ENCODE data around the gene ABCG4.

DNA sequence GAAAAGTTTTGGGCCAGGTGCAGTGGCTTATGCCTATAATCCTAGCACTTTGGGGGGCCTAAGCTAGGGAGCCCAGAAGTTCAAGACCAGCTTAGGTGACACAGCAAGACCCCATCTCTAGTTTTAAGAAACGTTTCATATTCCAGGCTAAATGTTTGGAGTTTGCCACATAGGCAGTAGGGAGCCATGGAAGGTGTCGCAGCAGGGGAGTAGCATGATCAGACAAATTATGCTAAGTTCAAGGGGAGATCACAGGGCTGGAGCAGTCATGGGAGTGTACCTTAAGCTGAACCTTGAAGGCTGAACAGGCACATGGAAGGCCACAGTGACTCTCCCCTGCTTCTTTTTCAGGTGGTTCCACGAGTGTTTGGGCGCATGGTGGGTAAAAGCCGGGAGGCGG, 30.5 kb downstream of the ABCG4 start:
- TF ChIP-seq CTCF (IDR thresholded peaks at IDR 0.05) (no peak), POLR2A (IDR thresholded peaks at IDR 0.05) (no peak)
